Activated naive CD4-positive, alpha-beta T cell treated with anti-CD3 and anti-CD28 coated beads, Interleukin-2, amount 50 U/mL, for 24 hours (primary cell): ENCODE measurements around the gene CADM2.
"Not testable (repeated sequence)": the region's sequence is repeated elsewhere in the genome, so short reads cannot be mapped to it uniquely, and the experiment has no call there.

ENCODE experiments used
- H3K27ac Mint-ChIP-seq: one replicate; pipeline ENCODE4 v1.8.0; 2021; ENCODE audit warnings: mild to moderate bottlenecking, mixed read lengths
- H3K27me3 Mint-ChIP-seq: one replicate; pipeline ENCODE4 v1.8.0; 2021; ENCODE audit warnings: mixed read lengths
- H3K36me3 Mint-ChIP-seq: one replicate; pipeline ENCODE4 v1.8.0; 2021; ENCODE audit warnings: mixed read lengths
- H3K4me1 Mint-ChIP-seq: one replicate; pipeline ENCODE4 v1.8.0; 2021; ENCODE audit warnings: mixed read lengths
- H3K4me3 Mint-ChIP-seq: one replicate; pipeline ENCODE4 v1.8.0; 2021; ENCODE audit warnings: mild to moderate bottlenecking, mixed read lengths
- H3K9me3 Mint-ChIP-seq: one replicate; pipeline ENCODE4 v1.8.0; 2021; ENCODE audit warnings: mixed read lengths

Gene CADM2

DNA sequence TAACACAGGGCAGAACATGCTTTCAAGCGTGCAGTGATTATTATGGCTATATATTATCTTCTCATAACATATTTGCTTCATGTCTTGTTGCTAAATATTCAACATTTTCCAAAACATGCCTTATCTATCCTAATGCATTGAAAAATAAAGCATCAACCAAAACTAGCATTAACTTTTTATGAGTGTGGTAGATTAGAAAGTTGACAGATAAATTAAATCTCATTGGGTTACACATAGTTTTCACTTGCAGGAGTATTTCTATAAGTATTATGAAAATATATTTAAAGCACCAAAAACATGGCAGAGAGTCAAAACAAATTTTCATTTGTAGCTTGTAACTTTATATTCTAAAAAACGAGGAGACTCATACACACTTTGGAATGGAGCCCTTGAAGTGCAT lies 141.5 kb downstream of the CADM2 start:
- H3K4me3 Mint-ChIP-seq: no peak overlapping the region
- H3K27ac Mint-ChIP-seq: no peak overlapping the region
- H3K9me3 Mint-ChIP-seq: peaks cover 5% of the 10 kb centered on the region
- no peaks in the 10 kb centered on the region for H3K27me3 Mint-ChIP-seq
- no peaks in the 10 kb centered on the region for H3K36me3 Mint-ChIP-seq
- no peaks in the 10 kb centered on the region for H3K4me1 Mint-ChIP-seq

DNA sequence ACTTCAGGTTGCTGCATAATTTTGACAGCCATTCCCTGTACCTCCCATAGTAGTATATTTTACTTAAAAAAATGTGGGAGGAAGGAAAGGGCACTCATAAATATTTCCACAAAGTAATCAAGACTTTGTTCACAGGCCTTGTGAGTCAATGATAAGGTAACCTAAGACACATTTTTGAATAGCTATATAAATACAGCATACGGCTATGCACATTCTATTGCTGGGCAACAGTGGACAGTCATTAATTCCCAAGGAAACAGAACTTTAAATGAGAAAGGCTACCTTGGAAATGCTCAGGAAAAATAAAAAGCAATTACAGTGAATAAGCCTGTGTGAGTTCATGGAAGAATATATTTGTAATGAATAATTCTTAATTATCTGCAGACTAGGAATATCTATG lies 144.0 kb downstream of the CADM2 start:
- Mint-ChIP-seq H3K36me3 (no peaks in the 10 kb centered on the region), H3K9me3 (peaks cover 5% of the 10 kb centered on the region), H3K27ac (no peak overlapping the region), H3K4me3 (no peak overlapping the region), H3K4me1 (no peaks in the 10 kb centered on the region), H3K27me3 (no peaks in the 10 kb centered on the region)

DNA sequence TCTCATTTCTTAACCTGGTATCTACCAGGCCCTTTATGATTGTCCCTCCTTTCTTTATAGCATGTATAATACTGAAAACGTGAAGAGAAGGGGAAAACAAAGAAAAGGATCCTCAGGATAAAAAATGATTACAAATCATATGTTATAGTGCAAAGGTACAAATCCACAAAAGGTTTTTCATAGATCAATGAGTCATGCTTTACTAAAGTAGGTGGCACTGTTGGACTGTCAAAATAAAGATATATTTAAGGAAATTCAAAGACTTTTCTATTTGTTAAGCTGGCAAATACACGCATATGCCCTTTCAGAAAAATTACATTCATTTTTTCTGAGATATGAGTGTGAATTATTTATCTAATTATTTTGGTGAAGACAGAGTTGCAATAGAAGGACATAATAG lies 151.6 kb downstream of the CADM2 start:
- Mint-ChIP-seq H3K36me3 (no peaks in the 10 kb centered on the region), H3K9me3 (peaks cover 4% of the 10 kb centered on the region), H3K4me3 (no peak overlapping the region), H3K27me3 (no peaks in the 10 kb centered on the region), H3K27ac (no peak overlapping the region), H3K4me1 (no peaks in the 10 kb centered on the region)

DNA sequence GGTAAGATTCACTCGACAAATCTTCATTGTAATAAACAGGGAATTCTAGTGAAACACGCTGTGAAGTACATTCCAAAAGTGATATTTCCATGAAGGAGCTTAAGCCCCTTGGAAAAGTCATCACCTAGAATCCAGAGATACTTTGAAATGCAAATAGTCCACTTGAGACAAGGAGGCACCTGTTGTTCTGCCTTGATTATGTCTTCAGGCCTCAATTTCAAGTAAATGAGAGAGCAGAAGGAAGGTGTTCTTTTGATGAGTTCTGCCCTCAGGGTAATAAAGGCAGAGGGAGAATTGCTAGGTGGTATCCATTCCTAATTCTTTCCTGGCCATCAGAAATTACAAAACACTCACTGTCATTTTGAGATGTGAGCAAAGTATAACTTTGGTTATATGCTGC lies 162.1 kb downstream of the CADM2 start:
- Mint-ChIP-seq H3K4me1 (no peaks in the 10 kb centered on the region), H3K27me3 (no peaks in the 10 kb centered on the region), H3K27ac (no peak overlapping the region), H3K9me3 (peaks cover 7% of the 10 kb centered on the region), H3K4me3 (no peak overlapping the region), H3K36me3 (no peaks in the 10 kb centered on the region)

DNA sequence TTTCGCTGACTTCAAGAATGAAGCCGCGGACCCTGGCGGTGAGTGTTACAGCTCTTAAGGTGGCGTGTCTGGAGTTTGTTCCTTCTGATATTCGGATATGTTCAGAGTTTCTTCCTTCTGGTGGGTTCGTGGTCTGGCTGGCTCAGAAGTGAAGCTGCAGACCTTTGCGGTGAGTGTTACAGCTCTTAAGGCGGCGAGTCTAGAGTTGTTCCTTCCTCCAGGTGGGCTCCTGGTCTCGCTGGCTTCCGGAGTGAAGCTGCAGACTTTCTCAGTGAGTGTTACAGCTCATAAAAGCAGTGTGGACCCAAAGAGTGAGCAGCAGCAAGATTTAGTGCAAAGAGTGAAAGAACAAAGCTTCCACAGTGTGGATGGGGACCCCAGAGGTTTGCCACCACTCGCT lies 174.1 kb downstream of the CADM2 start:
- not testable (repeated sequence) for H3K27me3 Mint-ChIP-seq, H3K4me1 Mint-ChIP-seq, H3K4me3 Mint-ChIP-seq, H3K27ac Mint-ChIP-seq, H3K36me3 Mint-ChIP-seq, H3K9me3 Mint-ChIP-seq

DNA sequence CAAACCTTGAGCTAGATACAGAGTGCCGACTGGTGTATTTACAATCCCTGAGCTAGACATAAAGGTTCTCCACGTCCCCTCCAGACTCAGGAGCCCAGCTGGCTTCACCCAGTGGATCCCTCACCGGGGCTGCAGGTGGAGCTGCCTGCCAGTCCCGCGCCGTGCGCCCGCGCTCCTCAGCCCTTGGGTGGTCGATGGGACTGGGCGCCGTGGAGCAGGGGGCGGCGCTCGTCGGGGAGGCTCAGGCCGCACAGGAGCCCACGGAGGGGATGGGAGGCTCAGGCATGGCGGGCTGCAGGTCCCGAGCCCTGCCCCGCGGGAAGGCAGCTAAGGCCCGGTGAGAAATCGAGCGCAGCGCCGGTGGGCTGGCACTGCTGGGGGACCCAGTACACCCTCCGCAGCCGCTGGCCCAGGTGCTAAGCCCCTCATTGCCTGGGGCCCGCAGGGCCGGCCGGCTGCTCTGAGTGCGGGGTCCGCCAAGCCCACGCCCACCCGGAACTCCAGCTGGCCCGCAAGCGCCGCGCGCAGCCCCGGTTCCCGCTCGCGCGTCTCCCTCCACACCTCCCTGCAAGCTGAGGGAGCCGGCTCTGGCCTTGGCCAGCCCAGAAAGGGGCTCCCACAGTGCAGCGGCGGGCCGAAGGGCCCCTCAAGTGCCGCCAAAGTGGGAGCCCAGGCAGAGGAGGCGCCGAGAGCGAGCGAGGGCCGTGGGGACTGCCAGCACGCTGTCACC lies 175.1 kb downstream of the CADM2 start:
- not testable (repeated sequence) for H3K4me3 Mint-ChIP-seq, H3K9me3 Mint-ChIP-seq, H3K27me3 Mint-ChIP-seq, H3K36me3 Mint-ChIP-seq, H3K4me1 Mint-ChIP-seq, H3K27ac Mint-ChIP-seq

DNA sequence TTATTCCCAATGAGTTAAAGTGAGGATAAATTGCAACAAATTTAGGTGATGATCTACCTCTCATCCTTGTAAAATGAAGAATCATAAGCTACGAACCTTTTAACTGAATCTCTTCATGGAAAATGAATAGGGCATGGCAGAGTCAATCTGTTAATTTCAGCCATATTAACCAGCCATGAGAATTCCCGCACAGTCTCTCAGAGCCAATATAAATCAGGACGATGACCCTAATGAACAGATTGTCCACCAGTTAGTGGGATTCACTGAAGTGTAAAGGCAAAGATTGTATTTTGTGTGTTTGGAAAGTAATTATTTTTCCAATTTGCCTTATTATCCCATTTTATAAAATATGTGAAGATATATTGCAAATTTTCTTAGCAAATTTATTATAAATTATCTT lies 183.8 kb downstream of the CADM2 start:
- Mint-ChIP-seq H3K27ac (no peak overlapping the region), H3K4me1 (no peaks in the 10 kb centered on the region), H3K27me3 (no peaks in the 10 kb centered on the region), H3K9me3 (peaks cover 5% of the 10 kb centered on the region), H3K36me3 (no peaks in the 10 kb centered on the region), H3K4me3 (no peak overlapping the region)

DNA sequence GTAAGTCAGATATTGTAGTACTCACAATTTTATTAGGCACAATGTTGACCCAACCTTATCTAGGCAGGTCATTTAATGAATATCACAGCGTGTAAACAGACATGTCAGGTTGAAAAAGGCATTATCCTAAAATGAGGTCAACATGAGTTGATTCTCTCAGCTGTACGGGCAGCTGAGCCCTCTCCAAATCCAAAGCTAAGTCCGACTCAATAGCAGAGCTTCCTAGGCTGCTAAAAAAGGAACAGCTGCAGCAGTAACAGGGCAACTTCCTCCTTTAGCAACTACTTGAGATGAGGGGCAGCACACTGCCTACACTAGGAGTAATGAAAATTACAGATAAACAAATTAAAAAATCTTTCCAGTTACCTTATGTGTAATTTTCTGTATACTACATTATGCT lies 189.2 kb downstream of the CADM2 start:
- no peaks in the 10 kb centered on the region for H3K4me1 Mint-ChIP-seq
- no peak overlapping the region for H3K4me3 Mint-ChIP-seq
- peaks cover 9% of the 10 kb centered on the region for H3K9me3 Mint-ChIP-seq
- H3K27ac Mint-ChIP-seq: no peak overlapping the region
- no peaks in the 10 kb centered on the region for H3K36me3 Mint-ChIP-seq
- no peaks in the 10 kb centered on the region for H3K27me3 Mint-ChIP-seq

DNA sequence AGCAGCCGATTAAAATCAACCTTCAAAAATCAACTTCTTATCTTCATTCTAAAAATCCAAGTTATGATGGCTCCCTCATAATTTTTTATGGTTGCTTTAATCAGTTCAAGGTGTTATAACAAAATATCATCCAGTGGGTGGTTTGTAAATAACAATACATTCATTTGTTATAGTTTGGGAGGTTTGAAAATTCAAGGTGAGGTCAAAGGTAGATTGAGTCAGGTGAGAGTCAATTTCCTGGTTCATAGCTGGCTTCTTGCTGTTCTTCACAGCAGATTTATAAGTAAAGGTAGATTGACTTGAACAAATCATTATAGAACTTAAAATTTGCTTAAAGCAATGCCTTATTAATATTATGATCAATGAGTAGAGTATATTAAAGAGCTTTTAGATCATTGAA lies 192.8 kb downstream of the CADM2 start:
- Mint-ChIP-seq H3K4me1 (no peaks in the 10 kb centered on the region), H3K36me3 (no peaks in the 10 kb centered on the region), H3K9me3 (peaks cover 8% of the 10 kb centered on the region), H3K27ac (no peak overlapping the region), H3K4me3 (no peak overlapping the region), H3K27me3 (no peaks in the 10 kb centered on the region)

DNA sequence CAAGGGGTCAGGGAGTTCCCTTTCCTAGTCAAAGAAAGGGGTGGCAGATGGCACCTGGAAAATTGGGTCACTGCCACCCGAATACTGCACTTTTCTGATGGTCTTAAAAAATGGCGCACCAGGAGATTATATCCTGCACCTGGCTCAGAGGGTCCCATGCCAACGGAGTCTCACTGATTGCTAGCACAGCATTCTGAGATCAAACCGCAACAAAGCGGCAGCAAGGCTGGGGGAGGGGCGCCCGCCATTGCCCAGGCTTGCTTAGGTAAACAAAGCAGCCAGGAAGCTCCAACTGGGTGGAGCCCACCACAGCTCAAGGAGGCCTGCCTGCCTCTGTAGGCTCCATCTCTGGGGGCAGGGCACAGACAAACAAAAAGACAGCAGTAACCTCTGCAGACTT lies 194.5 kb downstream of the CADM2 start:
- H3K9me3 Mint-ChIP-seq, H3K27ac Mint-ChIP-seq, H3K4me1 Mint-ChIP-seq, H3K27me3 Mint-ChIP-seq, H3K4me3 Mint-ChIP-seq, H3K36me3 Mint-ChIP-seq: not testable (repeated sequence)

DNA sequence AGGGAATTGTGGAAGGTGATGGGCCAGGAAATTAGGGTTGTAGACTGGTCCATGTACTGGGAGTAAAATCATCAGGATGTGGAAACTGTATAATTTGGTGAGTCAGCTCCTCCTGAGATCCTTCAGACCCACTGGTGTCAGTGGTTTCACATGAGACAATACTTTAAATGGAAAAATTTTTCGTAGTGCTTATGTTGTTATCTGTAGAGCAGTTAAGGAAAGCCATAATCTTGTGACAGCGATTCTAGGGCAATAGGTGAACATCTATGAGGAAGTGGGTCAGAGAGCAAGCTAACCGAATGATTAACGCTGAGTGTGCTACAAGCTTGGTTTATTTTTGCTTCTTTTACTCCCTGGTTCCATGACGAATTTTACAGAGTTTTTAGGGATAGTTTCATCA lies 200.6 kb downstream of the CADM2 start:
- Mint-ChIP-seq H3K4me1 (no peaks in the 10 kb centered on the region), H3K9me3 (peaks cover 6% of the 10 kb centered on the region), H3K27me3 (no peaks in the 10 kb centered on the region), H3K27ac (no peak overlapping the region), H3K36me3 (no peaks in the 10 kb centered on the region), H3K4me3 (no peak overlapping the region)

DNA sequence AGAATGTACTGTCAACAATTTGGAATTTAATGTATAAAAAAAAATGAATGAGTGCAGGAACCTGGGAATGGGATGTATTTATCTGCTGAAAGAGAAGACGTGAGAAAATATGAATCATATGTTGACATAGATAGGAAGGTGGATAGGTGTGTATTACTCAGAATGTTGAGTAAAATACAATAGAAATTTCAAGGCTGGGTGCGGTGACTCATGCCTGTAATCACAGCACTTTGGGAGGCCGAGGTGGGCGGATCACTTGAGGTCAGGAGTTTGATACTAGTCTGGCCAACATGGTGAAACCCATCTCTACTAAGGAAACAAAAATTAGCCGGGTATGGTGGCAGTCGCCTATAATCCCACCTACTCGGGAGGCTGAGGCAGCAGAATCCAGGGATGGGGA lies 202.8 kb downstream of the CADM2 start:
- Mint-ChIP-seq H3K4me3 (no peak overlapping the region), H3K4me1 (no peaks in the 10 kb centered on the region), H3K9me3 (peaks cover 6% of the 10 kb centered on the region), H3K27me3 (no peaks in the 10 kb centered on the region), H3K36me3 (no peaks in the 10 kb centered on the region), H3K27ac (no peak overlapping the region)

DNA sequence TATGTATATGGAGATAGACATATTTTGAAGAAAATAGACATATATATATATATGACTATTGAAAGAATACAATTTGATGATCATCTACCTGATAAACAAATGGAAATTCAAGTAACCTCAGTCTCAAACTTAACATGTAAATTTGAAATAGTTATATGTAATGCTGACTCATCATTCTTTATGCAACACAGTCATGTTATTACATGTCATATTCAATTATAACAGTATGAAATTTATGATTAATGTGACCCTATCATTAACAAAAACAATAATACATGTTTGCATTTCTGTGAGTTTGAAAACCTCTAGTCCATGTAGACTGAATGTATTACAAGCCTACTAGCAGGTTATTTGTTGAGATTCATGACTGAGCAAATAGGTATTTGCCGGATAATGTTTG lies 204.1 kb downstream of the CADM2 start:
- no peaks in the 10 kb centered on the region for H3K27me3 Mint-ChIP-seq
- no peaks in the 10 kb centered on the region for H3K36me3 Mint-ChIP-seq
- no peaks in the 10 kb centered on the region for H3K4me1 Mint-ChIP-seq
- H3K4me3 Mint-ChIP-seq: no peak overlapping the region
- no peak overlapping the region for H3K27ac Mint-ChIP-seq
- peaks cover 6% of the 10 kb centered on the region for H3K9me3 Mint-ChIP-seq

DNA sequence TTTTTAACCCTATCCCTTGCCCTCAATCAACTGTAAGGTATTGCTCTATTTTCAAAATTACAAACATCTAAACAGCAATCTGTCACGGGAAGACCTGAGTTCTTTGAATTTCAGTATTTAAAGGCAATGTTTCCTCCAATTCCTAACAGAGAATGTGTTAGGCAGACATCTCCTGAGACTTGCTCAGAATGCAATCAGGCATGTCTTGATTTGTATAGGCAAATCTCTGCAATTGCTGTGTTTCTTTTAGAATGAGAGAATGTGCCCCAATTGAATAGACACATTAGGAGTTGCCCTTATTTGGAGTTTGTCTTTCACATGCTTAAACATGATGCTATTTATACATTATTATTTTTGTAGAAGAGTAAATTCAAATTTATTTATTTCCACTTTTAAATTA lies 205.6 kb downstream of the CADM2 start:
- Mint-ChIP-seq H3K4me3 (no peak overlapping the region), H3K27ac (no peak overlapping the region), H3K9me3 (peaks cover 6% of the 10 kb centered on the region), H3K36me3 (no peaks in the 10 kb centered on the region), H3K27me3 (no peaks in the 10 kb centered on the region), H3K4me1 (no peaks in the 10 kb centered on the region)

DNA sequence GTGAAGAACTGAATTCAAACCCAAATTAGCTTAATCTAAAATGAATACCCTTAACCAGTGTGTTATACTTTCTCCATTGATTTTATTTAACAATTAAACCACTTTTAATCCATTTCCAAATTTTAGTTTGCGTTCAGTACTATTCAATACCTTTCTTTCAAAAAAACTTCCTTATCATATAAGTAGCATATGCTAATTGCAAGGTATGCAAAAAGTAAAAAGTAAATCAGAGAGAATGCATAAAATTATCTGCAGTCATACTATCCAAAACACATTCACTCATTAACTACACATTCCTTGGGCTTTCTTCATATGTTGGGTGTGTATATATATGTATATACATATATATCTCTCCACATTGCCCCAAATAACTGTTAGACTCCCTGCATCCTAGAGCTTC lies 208.8 kb downstream of the CADM2 start:
- no peaks in the 10 kb centered on the region for H3K27me3 Mint-ChIP-seq
- H3K9me3 Mint-ChIP-seq: no peaks in the 10 kb centered on the region
- no peak overlapping the region for H3K4me3 Mint-ChIP-seq
- H3K27ac Mint-ChIP-seq: no peak overlapping the region
- H3K4me1 Mint-ChIP-seq: no peaks in the 10 kb centered on the region
- H3K36me3 Mint-ChIP-seq: no peaks in the 10 kb centered on the region

DNA sequence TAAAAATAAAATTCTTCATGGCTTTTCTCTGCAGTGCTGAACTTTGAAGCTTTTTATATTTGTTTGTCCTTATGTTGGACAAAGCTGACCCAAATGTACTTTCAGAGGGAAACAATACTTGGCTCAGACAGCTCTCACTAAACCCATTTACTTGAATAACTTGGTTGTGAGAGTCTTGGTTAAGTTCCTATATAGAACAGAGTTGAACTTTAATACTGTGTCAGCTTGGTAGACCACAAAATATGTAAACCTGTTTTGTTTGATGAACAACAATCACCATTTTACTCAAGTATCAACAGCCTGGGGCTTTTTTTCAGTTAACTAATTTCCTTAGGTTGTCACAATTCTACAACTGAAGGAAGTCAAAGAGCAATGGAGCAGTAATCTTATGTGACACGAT lies 211.9 kb downstream of the CADM2 start:
- Mint-ChIP-seq H3K27me3 (no peaks in the 10 kb centered on the region), H3K27ac (no peak overlapping the region), H3K36me3 (no peaks in the 10 kb centered on the region), H3K4me1 (no peaks in the 10 kb centered on the region), H3K4me3 (no peak overlapping the region), H3K9me3 (no peaks in the 10 kb centered on the region)

DNA sequence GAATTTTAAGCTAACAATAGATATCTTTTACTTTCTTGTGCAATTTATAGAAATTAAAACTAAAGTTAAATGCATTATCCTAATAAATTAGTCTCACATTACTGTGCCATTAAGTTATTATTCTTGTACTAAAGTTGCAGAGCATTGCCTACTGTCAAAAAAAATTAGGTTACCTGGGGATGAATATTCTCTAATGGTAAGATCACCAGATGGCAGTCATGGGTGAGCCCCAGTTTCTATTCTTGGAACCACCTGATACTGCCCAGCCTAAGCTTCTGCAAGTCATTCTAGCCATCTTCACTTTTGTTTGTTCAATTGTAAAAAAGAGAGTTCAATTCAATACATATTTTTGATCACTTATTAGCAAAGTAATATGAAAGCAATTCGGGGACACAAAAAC lies 213.2 kb downstream of the CADM2 start:
- Mint-ChIP-seq H3K27me3 (no peaks in the 10 kb centered on the region), H3K4me3 (no peak overlapping the region), H3K27ac (no peak overlapping the region), H3K4me1 (no peaks in the 10 kb centered on the region), H3K36me3 (no peaks in the 10 kb centered on the region), H3K9me3 (no peaks in the 10 kb centered on the region)
